NCI-H1417 treated with DMSO at 0.1 percent for 48 hours (cell line): ENCODE measurements around the gene FXN.
"Not testable (repeated sequence)": the region's sequence is repeated elsewhere in the genome, so short reads cannot be mapped to it uniquely, and the experiment has no call there.

Source experiments
- DNase-seq: peaks from one replicate; lab custom pipeline; 2025; lab: John Stamatoyannopoulos, UW

Gene FXN

DNA sequence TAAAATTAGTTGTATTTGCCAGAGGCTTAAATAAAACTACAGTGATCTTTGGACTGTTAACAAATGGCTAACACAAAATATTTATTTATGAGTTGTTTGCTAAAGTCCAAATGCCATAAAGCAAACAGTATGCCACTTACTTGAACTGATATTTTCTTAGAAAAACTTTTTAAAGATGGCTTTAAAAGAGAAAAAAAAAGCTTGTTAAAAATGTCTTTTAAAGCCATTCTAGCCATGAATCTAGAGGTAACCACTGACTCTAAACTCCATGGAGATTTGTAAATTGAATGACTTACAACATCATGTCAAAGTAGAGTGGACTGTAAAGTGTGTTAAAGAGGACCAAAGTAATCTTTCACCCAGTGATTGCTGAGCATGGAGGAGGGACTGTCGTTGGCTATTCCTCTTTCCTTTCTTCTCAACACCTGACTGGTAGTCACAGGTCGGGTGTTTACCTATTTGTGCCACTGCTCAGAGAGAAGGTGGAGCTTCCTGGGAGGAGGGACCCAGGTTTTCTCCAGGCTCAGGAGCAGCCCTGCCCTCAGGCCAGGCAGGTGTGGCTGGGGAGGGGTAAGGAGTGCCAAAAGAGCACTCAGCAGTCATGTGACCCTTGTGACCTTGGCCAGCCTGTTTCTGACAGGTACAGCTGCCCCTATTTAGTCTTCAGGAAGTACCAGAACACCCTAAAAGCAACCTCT is 69.4 kb downstream of the FXN start:
- DNase-seq, result peak; percentile 45

DNA sequence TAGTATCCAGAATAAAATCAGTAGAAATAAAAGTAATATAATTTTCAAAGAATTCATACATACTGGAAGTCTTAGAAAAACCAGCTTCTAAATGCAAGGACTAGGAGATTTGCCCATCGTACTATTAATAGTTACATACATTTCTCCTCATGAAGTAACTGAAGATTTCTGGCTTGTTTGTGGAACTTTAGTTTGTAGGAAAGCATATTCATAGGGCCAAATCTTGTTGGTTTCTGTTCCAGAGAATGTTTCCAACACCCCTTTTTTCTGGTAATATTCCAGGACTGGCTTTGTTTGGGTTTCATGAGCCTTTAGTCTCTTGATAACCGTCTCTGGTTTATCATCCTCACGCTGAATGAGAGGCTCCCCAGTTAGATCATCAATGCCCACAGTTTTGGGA is 72.2 kb downstream of the FXN start:
- no peak for DNase-seq

DNA sequence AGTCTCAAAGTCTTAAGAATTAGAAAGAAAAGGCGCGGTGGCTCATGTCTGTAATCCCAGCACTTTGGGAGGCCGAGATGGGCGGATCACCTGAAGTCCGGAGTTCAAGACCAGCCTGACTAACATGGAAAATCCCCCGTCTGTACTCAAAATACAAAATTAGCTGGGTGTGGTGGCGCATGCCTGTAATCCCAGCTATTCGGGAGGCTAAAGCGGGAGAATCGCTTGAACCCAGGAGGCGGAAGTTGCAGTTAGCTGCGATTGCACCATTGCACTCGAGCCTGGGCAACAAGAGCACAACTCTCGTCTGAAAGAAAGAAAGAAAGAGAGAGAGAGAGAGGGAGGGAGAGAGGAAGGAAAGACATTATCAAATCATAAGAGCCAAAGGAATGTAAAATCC is 73.2 kb downstream of the FXN start:
- DNase-seq, result not testable (repeated sequence)

DNA sequence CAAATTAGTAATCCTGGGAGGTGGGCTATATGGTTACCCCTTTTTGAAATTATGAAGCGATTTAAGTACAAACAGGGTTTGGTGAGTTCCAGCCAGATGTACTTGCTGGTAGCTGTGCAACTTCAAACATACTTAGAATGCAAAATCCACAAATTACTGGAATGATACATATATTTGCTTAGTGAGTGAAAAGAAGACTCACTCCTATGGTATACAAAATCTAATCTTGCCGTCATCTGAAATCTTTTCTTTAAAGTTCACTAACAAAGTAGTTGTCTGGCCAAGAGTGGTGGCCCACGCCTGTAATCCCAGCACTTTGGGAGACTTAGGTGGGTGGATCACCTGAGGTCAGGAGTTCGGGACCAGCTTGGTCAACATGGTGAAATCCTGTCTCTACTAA is 73.6 kb downstream of the FXN start:
- DNase-seq, result no peak

DNA sequence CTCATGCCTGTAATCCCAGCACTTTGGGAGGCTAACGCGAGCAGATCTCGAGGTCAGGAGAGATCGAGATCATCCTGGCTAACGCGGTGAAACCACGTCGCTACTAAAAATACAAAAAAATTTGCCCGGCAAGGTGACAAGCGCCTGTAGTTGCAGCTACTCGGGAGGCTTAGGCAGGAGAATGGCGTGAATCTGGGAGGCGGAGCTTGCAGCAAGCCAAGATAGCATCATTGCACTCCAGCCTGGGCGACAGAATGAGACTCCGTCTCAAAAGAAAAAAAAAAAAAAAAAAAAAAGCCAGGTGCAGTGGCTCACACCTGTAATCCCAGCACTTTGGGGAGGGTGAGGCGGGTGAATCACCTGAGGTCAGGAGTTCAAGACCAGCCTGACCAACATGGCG is 77.1 kb downstream of the FXN start:
- not testable (repeated sequence) for DNase-seq

DNA sequence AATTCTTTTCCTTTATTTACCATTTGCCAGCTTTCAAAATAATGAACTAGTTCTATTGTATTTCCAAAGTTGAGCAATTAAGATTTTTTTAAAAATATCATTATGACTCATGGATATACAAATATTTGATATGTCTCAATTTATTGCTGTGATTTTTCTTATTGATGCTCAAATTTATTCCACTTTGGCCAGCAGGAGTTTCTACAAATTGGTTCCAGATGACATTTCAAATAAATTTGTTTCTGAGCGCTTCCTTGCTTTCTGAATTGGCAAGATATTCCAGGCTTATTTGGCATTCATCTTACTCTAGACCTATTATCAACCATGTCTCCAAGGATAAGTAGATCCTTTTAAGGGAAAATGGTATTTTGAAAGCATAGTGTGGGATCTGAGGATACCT is 80.1 kb downstream of the FXN start:
- no peak for DNase-seq

DNA sequence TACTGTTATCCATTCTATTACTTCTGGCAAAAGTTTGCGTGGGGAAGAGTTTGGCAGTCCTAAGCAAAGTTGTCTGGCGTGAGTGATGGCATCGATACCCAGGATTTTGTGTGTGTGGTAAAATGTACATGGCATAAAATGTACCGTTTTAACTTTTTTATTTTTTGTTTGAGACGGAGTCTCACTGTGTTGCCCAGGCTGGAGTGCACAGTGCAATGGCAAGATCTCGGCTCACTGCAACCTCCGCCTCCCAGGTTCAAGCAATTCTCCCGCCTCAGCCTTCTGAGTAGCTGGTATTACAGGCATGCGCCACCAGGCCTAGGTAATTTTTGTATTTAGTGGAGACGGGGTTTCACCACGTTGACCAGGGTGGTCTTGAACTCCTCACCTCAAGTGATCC is 83.1 kb downstream of the FXN start:
- no peak for DNase-seq

DNA sequence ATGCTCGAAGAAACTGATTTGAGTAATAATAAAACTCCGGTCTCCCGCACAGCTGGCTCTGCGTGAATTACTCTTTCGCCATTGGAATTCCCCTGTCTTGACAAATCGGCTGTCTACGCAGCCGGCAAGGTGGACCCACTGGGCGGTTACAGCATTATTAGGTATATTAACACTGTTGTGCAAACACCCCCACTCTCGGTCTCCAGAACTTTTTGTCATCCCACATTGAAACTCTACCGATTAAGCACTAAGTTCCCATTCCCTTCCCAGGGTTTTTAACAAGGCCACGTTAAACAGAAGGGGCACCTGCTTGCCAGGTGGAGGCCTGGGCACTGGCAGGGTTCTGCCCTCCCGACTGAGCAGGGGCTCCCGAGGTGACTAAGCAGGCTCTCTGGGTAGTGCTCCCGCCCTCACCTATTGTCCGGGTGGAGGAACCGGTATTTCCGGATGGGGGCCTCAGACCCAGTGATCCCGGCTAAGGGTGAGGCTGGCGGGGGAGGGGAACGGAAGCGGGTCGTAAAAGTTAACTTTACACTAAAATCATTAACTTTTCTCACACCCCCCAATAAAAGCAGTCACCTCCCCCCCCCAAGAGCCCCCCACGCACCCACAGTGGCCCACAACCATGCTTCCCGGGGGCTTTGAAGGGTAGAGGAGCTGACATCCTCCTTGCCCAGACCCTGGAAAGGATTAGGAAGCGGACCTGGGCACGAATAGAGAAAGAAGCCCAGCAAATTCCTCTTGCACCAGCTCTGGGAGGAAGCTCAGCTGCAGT is 85.0 kb downstream of the FXN start:
- DNase-seq, result peak; percentile 46

DNA sequence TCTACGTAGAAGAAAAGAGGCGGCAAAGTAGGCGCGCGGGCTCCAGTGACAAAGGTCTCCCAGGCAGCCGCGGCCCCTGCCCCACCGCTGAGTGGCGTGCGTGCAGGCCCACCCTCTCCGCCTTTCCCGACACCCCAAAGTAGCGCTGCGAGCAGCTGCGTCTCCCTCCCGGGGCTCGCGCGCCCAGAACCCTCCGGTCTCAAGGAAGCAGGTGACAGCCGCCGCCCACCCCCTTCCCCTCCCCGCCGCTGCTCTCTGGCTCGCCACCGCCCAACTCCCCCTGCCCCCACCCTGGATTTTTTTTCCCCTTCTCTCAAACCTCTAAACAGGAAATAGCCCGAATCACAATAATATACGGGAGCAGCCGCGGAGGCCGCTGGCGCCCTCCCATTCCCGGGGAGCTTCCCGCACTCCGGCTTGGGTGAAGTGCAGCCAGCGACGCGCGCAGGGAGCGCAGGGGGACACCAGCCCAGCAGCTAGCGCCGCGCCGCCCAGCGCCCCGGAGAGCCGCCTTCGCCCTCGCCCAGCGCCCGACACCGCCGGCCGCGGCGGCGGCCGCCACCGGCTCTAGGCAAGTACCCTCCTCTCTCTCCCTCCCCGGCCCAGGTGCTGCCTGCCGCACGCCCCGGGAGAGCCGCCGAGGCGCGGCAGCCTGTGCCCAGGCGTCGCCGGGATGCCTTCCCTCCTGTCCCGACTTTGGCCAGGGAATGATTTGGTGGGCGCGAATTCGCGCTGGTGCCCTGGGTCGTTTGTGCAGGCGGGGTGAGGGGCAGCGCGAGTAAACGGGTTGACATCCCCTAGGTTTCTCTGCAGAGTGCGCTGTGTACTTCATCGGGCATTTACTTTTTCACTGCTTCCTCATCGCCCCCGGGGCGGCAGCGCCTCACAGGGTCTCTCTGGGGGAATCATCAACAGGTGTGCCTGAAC is 85.9 kb downstream of the FXN start:
- DNase-seq, result peak; percentile 54

DNA sequence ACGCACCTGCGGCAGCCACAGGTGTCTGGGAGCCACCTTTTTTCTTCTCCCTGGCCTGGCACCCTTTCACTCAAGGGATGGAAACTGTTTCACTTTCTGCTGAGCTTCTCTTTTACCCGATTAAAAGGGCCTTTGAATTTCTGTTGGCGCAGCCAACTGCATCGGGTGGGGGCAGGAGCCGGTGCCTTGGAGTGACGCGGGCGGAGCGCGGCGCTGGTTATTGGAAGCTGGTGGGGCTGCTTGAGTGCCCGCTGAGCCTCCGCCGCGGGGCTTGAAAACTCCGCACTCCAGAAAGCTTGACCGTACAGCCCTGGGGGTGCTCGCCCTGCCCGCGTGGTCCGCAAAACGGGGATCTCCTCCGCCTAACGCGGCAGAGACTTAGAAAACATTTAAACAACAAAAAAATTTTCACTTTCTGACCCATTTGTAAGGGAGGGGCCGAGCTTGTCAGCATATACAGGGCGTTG is 86.6 kb downstream of the FXN start:
- DNase-seq, result peak; percentile 40

DNA sequence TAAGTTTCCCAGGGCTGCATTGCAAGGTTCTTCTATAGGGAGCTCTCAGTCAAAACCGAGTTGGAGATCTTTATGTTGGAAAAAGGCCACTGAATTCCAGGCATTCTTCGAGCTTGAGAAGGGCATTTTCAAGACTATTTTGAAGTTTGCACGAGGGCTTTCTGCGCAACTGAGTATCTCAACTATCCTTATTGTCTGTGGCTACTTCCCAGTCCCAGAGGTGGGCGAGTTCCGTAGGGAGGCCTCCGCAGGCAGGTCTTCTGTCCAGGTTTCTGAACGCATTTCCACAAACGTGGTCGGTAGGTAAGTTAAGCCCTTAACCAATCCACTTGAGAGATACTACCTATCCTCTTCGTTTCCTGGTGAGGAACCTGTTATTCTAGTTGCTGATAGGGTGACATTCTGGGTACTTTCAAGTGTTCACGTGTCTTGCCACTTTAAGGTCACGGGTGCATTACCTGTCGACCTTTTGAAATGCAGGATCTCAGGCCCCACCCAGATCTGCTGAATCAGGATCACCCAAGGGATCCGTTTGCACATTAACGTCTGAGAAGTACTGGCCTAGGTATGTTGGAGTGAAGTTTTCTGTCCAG is 87.1 kb downstream of the FXN start:
- no peak for DNase-seq

DNA sequence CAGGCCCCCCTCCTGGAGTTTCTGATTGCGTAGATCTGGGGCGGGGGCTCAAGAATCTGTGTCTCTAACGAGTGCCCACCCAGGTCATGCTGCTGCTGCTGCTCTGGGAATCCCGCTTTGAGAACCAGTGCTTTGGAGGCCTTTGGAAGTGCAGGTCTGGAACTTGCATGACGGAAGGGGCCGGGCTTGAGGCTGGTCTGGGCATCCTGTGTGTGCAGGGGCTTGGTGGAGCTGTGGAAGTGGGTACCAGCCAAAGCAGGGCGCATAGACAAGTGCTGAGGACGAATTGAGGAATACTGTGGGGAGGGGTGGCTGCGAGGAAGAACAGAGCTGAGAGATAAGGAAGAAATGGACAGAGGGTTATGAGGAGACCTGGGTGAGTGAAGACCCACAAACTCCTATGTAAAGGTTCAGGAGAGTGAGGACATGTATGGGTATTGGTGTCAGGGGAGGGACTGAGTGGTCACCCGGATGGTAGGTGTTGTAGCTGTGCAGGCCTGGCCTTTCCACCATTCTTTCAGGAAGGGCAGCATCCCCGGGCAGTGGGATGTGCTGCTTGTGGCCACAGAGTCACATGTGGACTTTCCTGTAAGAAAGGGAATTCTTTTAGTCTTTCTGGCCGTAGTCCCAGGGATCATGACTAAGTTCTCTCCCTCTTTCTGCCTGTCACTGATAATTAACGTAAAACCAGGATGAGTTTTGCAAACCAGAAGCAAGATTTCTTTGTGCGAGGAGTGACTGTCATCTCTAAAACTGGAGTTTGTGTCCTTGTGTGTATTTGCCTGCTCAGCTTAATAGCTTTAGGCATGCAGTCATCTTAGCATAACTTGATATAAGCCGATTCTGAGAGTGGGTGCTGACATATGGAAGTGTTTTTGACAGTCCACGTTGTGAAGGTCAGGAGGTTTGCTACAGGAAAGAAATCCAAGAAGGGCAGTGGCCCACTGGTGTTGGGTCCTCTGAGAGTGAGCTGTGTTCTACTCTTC is 95.2 kb downstream of the FXN start:
- no peak for DNase-seq

DNA sequence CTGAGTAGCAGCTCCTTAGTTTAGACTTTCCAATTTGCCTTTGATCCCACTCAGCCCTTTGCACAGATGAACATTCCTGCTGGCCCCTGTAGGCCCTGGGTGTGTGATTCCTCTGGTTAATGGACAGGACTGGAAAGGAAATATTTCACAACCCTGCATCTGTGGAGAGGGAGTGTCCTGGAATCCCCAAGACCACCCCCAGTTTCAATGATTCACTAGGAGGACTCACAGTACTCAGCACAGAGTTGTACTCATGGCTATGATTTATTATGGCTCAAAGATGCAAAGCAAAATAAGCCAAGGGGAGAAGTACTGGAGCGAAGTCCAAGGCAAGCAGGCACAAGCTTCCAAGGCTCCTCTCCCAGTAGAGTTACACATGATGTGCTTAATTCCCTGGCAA is 96.1 kb downstream of the FXN start:
- no peak for DNase-seq

DNA sequence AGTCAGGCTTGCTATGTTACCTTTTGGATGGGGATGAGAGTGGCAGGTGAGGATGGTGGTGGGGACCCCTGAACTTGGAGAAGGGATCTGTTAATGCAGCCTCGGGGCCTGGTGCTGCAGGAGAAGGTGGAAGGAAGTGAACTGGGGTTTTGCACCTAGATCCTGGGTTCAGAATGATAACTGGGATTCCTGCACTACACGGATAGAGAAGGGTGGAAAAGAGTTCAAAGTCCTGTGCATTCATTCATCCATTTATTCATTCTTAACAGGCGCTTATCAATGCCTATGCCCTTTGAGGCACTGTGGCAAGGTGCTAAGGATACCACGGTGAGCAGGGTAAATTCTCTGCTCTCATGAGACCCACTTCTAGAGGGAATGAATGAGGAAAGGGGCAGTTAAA is 96.8 kb downstream of the FXN start:
- DNase-seq, result no peak

DNA sequence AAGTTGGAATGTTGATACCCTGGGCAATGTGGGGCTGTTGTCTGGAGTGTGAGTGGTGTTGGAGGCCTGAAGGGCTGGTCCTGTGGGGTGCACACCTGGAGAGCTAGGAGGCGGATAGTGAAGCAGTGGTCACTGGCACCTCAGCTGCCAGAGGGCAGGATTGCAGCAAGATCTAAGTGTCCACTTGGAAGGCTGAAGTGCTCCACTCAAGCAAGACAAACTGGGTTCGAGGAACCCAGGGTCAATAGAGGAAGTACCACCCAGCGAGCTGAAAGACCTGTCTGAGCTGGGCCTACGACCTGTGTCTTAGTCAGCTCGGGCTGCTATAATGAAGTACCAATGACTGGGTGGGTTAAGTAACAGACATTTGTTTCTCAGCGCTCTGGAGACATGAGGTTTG is 98.9 kb downstream of the FXN start:
- no peak for DNase-seq

DNA sequence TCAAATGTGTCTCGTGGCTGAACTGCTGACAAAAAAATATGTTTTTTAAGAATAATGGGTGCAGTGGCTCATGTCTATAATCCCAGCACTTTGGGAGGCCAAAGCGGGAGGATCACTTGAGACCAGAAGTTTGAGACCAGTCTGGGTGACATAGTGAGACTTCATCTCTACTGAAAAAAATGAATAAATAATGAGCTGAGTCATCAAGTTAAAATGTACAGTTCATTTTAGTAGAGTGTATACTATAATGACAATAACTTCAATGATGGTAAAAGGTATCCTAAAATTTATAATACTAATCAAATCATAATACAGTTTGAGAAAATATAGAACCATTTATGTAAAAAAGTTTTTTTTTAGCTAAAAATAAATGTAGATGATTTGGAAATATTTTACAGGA is 100.6 kb downstream of the FXN start:
- no peak for DNase-seq

DNA sequence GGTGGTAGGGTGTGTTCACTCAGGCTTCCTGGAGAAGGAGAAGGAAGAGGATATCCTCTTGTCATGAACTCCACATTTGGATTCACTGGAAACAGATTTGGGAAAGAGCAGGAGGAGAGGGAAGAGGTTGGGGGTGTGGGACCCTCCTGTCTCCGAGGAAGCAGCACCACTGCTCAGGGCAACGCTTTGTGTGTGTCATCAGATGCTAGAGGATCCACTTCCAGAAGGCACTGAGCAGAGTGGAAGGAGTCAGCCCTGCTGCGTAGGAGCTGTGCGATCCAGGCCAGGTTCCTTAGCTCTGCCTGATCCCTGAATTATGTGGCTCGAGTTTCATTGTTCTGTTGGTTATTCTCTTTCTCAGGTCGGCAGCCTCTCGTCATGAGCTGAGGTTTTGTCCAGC is 101.2 kb downstream of the FXN start:
- no peak for DNase-seq

DNA sequence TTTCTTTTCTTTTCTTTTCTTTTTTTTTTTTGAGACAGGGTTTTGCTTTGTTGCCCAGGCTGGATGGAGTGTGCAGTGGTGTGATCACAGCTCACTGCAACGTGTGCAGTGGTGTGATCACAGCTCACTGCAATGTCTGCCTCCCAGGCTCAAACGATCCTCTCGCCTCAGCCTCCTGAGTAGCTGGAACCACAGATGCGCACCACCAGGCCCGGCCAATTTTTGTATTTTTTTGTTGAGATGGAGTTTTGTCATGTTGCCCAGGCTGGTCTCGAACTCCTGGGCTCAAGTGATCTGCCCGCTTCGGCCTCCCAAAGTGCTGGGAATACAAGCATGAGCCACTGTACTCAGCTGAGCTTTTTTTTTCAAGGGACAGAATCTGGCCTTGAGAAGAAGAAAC is 101.8 kb downstream of the FXN start:
- no peak for DNase-seq

DNA sequence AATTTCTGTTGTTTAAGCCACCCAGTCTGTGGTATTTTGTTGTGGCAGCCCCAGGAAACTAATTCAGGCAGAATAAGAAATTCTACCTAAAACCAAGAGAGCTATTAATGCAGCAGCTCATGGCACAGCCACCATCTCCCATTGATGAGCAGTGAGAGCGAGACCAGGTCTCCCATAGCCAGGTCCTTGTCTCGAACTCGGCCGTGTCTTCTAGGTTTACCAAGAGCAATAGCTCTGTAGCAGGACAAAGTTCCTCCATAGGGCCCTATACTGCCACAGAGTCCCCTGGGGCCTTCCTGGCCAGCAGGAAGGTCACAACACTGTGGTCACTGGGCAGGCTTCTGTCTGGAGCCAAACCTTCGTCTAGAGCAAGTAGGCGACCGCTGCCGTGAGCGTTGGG is 104.0 kb downstream of the FXN start:
- no peak for DNase-seq

DNA sequence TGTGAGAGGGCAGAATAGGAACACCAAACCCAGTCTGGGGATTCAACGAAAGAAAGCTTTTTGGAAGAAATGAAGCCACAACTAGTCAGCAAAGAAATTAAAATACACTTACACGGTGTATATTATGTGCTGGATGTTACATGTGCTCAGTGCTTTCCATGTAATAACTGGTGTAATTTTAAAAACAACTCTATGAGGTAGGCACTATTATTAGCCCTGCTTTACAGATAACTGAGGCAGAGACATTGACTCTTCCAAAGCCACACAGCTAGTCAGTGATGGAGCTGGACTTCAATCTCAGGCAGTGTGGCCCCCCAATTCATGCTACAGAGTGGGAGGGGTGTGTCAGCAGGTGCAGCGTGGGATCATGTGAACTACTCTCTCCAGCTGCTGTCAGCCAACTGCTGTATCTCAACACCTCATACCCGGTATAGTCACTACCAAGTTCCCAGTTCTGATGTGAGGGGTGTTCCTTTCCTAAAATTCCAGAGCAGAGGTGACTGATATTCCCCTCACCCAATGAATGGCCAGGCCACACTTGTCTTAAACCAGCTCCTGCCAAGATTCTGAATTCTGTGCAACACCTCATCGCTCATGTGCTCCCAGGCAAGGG is 104.7 kb downstream of the FXN start:
- no peak for DNase-seq

DNA sequence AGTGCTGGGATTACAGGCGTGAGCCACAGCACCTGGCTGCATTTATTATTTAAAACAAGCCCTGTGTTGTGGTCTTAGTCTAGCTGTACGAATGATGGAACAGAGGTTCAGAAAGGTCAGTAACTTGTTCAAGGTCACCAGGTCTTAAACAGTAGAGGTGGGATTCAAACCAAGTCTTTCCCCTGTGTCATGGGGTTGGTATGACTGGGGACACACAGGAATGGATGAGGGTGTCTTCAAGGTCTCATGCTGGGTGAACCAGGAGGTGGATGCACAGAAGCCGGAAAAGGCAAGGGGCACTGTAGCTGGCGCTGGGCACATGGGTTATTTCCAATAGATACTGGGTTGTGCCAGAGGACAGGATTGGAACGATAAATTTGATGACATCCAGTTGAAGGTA is 106.3 kb downstream of the FXN start:
- no peak for DNase-seq
